OCI-M2 (cell line): ENCODE data around the gene ZFAND3.

Experiments used
- DNase-seq: peaks from one replicate; lab custom pipeline; 2025; ENCODE audit not compliant: unreplicated experiment; lab: John Stamatoyannopoulos, UW

ZFAND3 gene

GRCh38 chr6:38175786-38176185 is 356.3 kb downstream of the ZFAND3 start:
- no peak for DNase-seq

GRCh38 chr6:38176797-38177751 is 357.5 kb downstream of the ZFAND3 start:
- DNase-seq: no peak

- DNase-seq: no peak
Measured at GRCh38 chr6:38177882-38178583, 358.5 kb downstream of the ZFAND3 start.

GRCh38 chr6:38178584-38178886 is 359.0 kb downstream of the ZFAND3 start:
- no peak for DNase-seq

- DNase-seq: no peak
Measured at GRCh38 chr6:38179300-38179699, 359.8 kb downstream of the ZFAND3 start.

- no peak for DNase-seq
Measured at GRCh38 chr6:38179794-38180430, 360.4 kb downstream of the ZFAND3 start.

GRCh38 chr6:38180586-38180985 is 361.1 kb downstream of the ZFAND3 start:
- no peak for DNase-seq

GRCh38 chr6:38182426-38182825 is 362.9 kb downstream of the ZFAND3 start:
- no peak for DNase-seq

- no peak for DNase-seq
Measured at GRCh38 chr6:38183856-38184584, 364.5 kb downstream of the ZFAND3 start.

GRCh38 chr6:38184585-38185080 is 365.1 kb downstream of the ZFAND3 start:
- no peak for DNase-seq

- DNase-seq: no peak
Measured at GRCh38 chr6:38185244-38185643, 365.7 kb downstream of the ZFAND3 start.

GRCh38 chr6:38185752-38186151 is 366.2 kb downstream of the ZFAND3 start:
- DNase-seq: no peak

GRCh38 chr6:38187325-38187724 is 367.8 kb downstream of the ZFAND3 start:
- DNase-seq: no peak

GRCh38 chr6:38187811-38188590 is 368.5 kb downstream of the ZFAND3 start:
- no peak for DNase-seq

GRCh38 chr6:38188677-38189335 is 369.3 kb downstream of the ZFAND3 start:
- DNase-seq: no peak

- DNase-seq: no peak
Measured at GRCh38 chr6:38191418-38191817, 371.9 kb downstream of the ZFAND3 start.

GRCh38 chr6:38192011-38192410 is 372.5 kb downstream of the ZFAND3 start:
- DNase-seq: no peak

- DNase-seq: no peak
Measured at GRCh38 chr6:38192487-38192886, 373.0 kb downstream of the ZFAND3 start.

- no peak for DNase-seq
Measured at GRCh38 chr6:38193051-38193450, 373.5 kb downstream of the ZFAND3 start.
